A549 treated with AZD9567 at 1 μM for 4 hours (cell line): ENCODE data around the gene SGMS2. TPM values are rescaled to one million over a fixed set of nuclear protein-coding genes. Genes with fewer than 3 reads are reported as not detected.

Source experiments
- total RNA-seq: library from RNA; stranded (reverse); fragments of 200-300 nt; extraction: Qiagen RNA extraction; gene quantifications from 5 replicates; pipeline ENCODE4 v1.2.3, GENCODE V29; 2022; ENCODE audit not compliant: insufficient read depth

SGMS2 gene
- total RNA-seq: 17.6 to 28.4 TPM (median 24.2 TPM) in 5 replicates

GRCh38 chr4:107824350-107825071 lies at the start of gene SGMS2:
TSS of gene SGMS2 (plus strand) at chr4:107824932. CDS start at chr4:107895554, 70,622 bp downstream.

GRCh38 chr4:107930821-107931774 lies 106.4 kb downstream of the SGMS2 start, which contains the start of gene CYP2U1:
TSS of gene CYP2U1 (plus strand) at chr4:107931549. CDS start at chr4:107931644, 95 bp downstream.

Other genes with a start within 250 kb of the SGMS2 start
- gene PAPSS1, start 104.7 kb upstream of the SGMS2 start, total RNA-seq: 27.9 to 36.8 TPM (median 32.0 TPM) in 5 replicates
- gene CYP2U1, start 106.6 kb downstream of the SGMS2 start, total RNA-seq: 1.3 to 3.4 TPM (median 1.8 TPM) in 5 replicates
- 22.7 to 29.2 TPM (median 25.2 TPM) in 5 replicates for gene HADH, start 165.0 kb downstream of the SGMS2 start, total RNA-seq